Tibial nerve (tissue), 4 donors: ENCODE data around the gene KAZN. TPM values are rescaled to one million over a fixed set of nuclear protein-coding genes. Genes with fewer than 3 reads are reported as not detected.

ENCODE experiments used
- DNase-seq, 2 donors: peaks; one replicate each; pipeline ENCODE4 v3.0.0-alpha.2; 2019; ENCODE audit warnings: low spot score in 2 of 2
- H3K27ac ChIP-seq, 4 donors: fragments of 200-600 bp; sonication (generic) in 3 of 4; one replicate each; pipeline ENCODE4 v1.5.1; 2017 to 2019; ENCODE audit warnings: mild to moderate bottlenecking in 1 of 4
- H3K27me3 ChIP-seq, 2 donors: fragments of 200-600 bp; sonication (generic) in 1 of 2; one replicate each; pipeline versions ENCODE4 v1.5.1 to v1.6.0; 2017 to 2019
- H3K36me3 ChIP-seq, 3 donors: fragments of 200-600 bp; sonication (generic); one replicate each; pipeline ENCODE4 v1.5.1; 2018 to 2019
- H3K4me1 ChIP-seq, 4 donors: fragments of 200-600 bp; sonication (generic) in 3 of 4; one replicate each; pipeline ENCODE4 v1.5.1; 2017 to 2019
- H3K4me3 ChIP-seq, 4 donors: fragments of 200-600 bp; sonication (generic) in 3 of 4; one replicate each; pipeline ENCODE4 v1.5.1; 2017 to 2019; ENCODE audit warnings: mild to moderate bottlenecking in 1 of 4, moderate library complexity in 1 of 4
- H3K9me3 ChIP-seq, 4 donors: fragments of 200-600 bp; sonication (generic) in 3 of 4; one replicate each; pipeline ENCODE4 v1.5.1; 2017 to 2019
- CTCF ChIP-seq, 5 experiments: fragments of 200-600 bp in 3 of 5; fragments of 450-650 bp in 2 of 5; sonication (generic) in 3 of 5; IDR thresholded peaks; one replicate each; pipeline ENCODE4 v1.5.1; 2016 to 2019; ENCODE audit warnings: antibody characterized with exemption in 5 of 5, mild to moderate bottlenecking in 3 of 5, moderate library complexity in 2 of 5
- EP300 ChIP-seq, 2 donors: sonication (generic); formaldehyde crosslinking; IDR thresholded peaks; one replicate each; pipeline ENCODE4 v1.6.1; 2017; ENCODE audit warnings: antibody characterized with exemption in 2 of 2, mild to moderate bottlenecking in 1 of 2
- POLR2A ChIP-seq, 2 donors: fragments of 450-650 bp; IDR thresholded peaks; one replicate each; pipeline ENCODE4 v1.6.1; 2017; ENCODE audit warnings: antibody characterized with exemption in 2 of 2, mild to moderate bottlenecking in 2 of 2, moderate library complexity in 2 of 2
- WGBS, 2 donors: methylation state at CpG; one replicate each; pipeline ENCODE4 v1.1.5; 2018; 5-methylcytosine and 5-hydroxymethylcytosine counted together
- total RNA-seq, 4 donors: library from RNA; depleted of rRNA; stranded (reverse); fragments of >200 nt; gene quantifications; one replicate each; pipeline ENCODE4 v1.1.0, GENCODE V29; 2016

KAZN gene
- total RNA-seq, 4 donors from 2014 or later = 16.0 to 29.2 (median 22.2) TPM

GRCh38 chr1:14824314-14824915, 225.9 kb downstream of the KAZN start:
- no peak for DNase-seq
- no peaks in the 10 kb centered on the region for H3K27me3 ChIP-seq
- H3K4me1 ChIP-seq = no peaks in the 10 kb centered on the region
- H3K27ac ChIP-seq = no peak overlapping the region
- H3K9me3 ChIP-seq = peaks cover 0 to 3% (median 0%) of the 10 kb centered on the region in 4 donors
- no peaks in the 10 kb centered on the region for H3K36me3 ChIP-seq
- WGBS, 2 donors = 82 to 83% methylated on average over 6 of the region's 6 CpGs
- H3K4me3 ChIP-seq = no peak overlapping the region
- TF ChIP-seq POLR2A (IDR thresholded peaks at IDR 0.05) (no peak), EP300 (IDR thresholded peaks at IDR 0.05) (no peak), CTCF (IDR thresholded peaks at IDR 0.05) (no peak)

GRCh38 chr1:14825396-14825795, 226.9 kb downstream of the KAZN start:
- WGBS, 2 donors = 77 to 81% methylated on average over 7 of the region's 7 CpGs
- TF ChIP-seq CTCF (IDR thresholded peaks at IDR 0.05) (no peak), EP300 (IDR thresholded peaks at IDR 0.05) (no peak), POLR2A (IDR thresholded peaks at IDR 0.05) (no peak)
- Histone ChIP-seq H3K27me3 (no peaks in the 10 kb centered on the region), H3K9me3 (peaks cover 0 to 3% (median 0%) of the 10 kb centered on the region in 4 donors), H3K4me3 (no peak overlapping the region), H3K36me3 (no peaks in the 10 kb centered on the region), H3K27ac (no peak overlapping the region), H3K4me1 (no peaks in the 10 kb centered on the region)
- DNase-seq = no peak

- Histone ChIP-seq H3K27me3 (no peaks in the 10 kb centered on the region), H3K4me3 (no peak overlapping the region), H3K4me1 (no peaks in the 10 kb centered on the region), H3K36me3 (no peaks in the 10 kb centered on the region), H3K9me3 (peaks cover 0 to 3% (median 0%) of the 10 kb centered on the region in 4 donors), H3K27ac (no peak overlapping the region)
- peak in 1 of 2 donors; percentile 22 for DNase-seq
- TF ChIP-seq CTCF (IDR thresholded peaks at IDR 0.05) (no peak), POLR2A (IDR thresholded peaks at IDR 0.05) (no peak)
- WGBS, 2 donors = 58 to 61% methylated on average over 13 of the region's 13 CpGs
Observed at GRCh38 chr1:14826172-14826636, 227.7 kb downstream of the KAZN start.

GRCh38 chr1:14826731-14827326, 228.3 kb downstream of the KAZN start:
- peaks cover 0 to 3% (median 0%) of the 10 kb centered on the region in 4 donors for H3K9me3 ChIP-seq
- TF ChIP-seq EP300 (IDR thresholded peaks at IDR 0.05) = no peak
- TF ChIP-seq CTCF (IDR thresholded peaks at IDR 0.05) = no peak
- TF ChIP-seq POLR2A (IDR thresholded peaks at IDR 0.05) = no peak
- no peak overlapping the region for H3K27ac ChIP-seq
- DNase-seq = no peak
- H3K36me3 ChIP-seq = no peaks in the 10 kb centered on the region
- H3K4me3 ChIP-seq = no peak overlapping the region
- 93 to 94% methylated on average over 11 of the region's 11 CpGs for WGBS, 2 donors
- no peaks in the 10 kb centered on the region for H3K27me3 ChIP-seq
- no peaks in the 10 kb centered on the region for H3K4me1 ChIP-seq

- Histone ChIP-seq H3K4me3 (no peak overlapping the region), H3K27ac (no peak overlapping the region), H3K27me3 (no peaks in the 10 kb centered on the region), H3K4me1 (no peaks in the 10 kb centered on the region), H3K9me3 (peaks cover 0 to 3% (median 0%) of the 10 kb centered on the region in 4 donors), H3K36me3 (no peaks in the 10 kb centered on the region)
- DNase-seq = no peak
- WGBS, 2 donors = 76 to 87% methylated on average over 4 of the region's 4 CpGs
- no peak for TF ChIP-seq EP300 (IDR thresholded peaks at IDR 0.05)
- no peak for TF ChIP-seq POLR2A (IDR thresholded peaks at IDR 0.05)
- TF ChIP-seq CTCF (IDR thresholded peaks at IDR 0.05) = no peak
Observed at GRCh38 chr1:14827870-14828269, 229.4 kb downstream of the KAZN start.
